Measurements from ENCODE around the gene UBR3. TPM values are rescaled to one million over a fixed set of nuclear protein-coding genes. Genes with fewer than 3 reads are reported as not detected.

UBR3 gene
- total and polyA plus RNA-seq, 12 donors: 21.0 to 146 (median 115) TPM

GRCh38 chr2:170070778-170071177, 243.5 kb downstream of the UBR3 start:
- Histone ChIP-seq H3K4me1 (peaks cover 0 to 19% (median 14%) of the 10 kb centered on the region in 9 donors), H3K27ac (no peak overlapping the region), H3K9me3 (peaks cover 0 to 23% (median 5%) of the 10 kb centered on the region in 11 donors), H3K4me3 (no peak overlapping the region), H3K27me3 (no peaks in the 10 kb centered on the region), H3K36me3 (peaks cover 0 to 79% (median 17%) of the 10 kb centered on the region in 9 donors)
- no peak for TF ChIP-seq CTCF (IDR thresholded peaks at IDR 0.05)
- WGBS, 2 donors: 99% methylated on average over 2 of the region's 2 CpGs
- ATAC-seq (no peak), DNase-seq (no peak)
- intact Hi-C loops (cut with DNase I): no loop called here

DNA sequence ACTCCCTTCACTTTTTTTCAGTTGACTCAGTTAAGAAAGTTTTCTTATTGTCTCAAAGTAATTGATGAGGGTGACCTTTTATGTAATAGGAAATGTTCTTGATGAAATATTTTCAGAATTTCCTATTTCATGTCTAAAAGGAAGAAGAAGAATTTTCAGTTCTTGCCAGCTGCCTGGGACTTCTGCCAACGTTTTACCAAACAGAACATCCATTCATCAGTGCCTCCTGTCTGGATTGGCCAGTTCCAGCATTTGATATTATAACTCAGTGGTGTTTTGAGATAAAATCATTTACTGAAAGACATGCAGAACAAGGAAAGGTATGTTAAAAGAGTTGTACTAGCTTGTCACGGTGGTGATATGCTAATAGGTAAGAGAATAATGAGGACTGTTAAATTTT, 246.0 kb downstream of the UBR3 start:
- Histone ChIP-seq H3K27me3 (no peaks in the 10 kb centered on the region), H3K27ac (peak overlapping the region in 1 of 10 donors; percentile 13), H3K4me3 (no peak overlapping the region), H3K36me3 (peaks cover 0 to 74% (median 17%) of the 10 kb centered on the region in 9 donors), H3K4me1 (peaks cover 0 to 19% (median 14%) of the 10 kb centered on the region in 9 donors), H3K9me3 (peaks cover 0 to 23% (median 5%) of the 10 kb centered on the region in 11 donors)
- intact Hi-C loops (cut with DNase I): loop anchor here in 1 of 10 donors (2.0 kb wide), 1 partner anchor 14 kb away; no protein-coding TSS in a partner anchor
- WGBS, 2 donors: 2 to 6% methylated on average over 2 of the region's 2 CpGs
- peak; percentile 13 to 57 for DNase-seq
- no peak for TF ChIP-seq CTCF (IDR thresholded peaks at IDR 0.05)
- ATAC-seq: peak in 4 of 8 donors; percentile 33 to 68 (median 47)

DNA sequence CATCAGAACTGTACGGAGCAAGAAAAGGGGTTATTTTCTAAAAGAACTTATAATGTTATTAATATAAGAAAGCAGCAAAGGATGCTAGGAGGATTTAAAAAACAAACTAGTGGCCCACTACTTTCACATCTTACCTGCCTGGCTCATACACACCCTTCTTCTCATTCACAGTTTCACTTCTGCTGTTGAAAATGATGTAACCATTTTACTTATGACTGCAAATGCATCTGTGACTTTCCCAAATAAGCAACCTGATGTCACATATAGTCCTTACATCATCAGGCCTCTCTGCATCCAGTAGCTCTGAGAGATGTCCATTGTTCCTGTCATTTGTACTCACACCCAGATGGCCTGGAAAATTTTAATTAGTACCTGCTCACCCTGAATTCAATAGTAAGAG, 248.9 kb downstream of the UBR3 start:
- Histone ChIP-seq H3K4me3 (no peak overlapping the region), H3K9me3 (peaks cover 0 to 6% (median 0%) of the 10 kb centered on the region in 11 donors), H3K4me1 (peaks cover 0 to 19% (median 14%) of the 10 kb centered on the region in 9 donors), H3K36me3 (peaks cover 0 to 73% (median 21%) of the 10 kb centered on the region in 9 donors), H3K27ac (no peak overlapping the region), H3K27me3 (no peaks in the 10 kb centered on the region)
- intact Hi-C loops (cut with DNase I): no loop called here
- TF ChIP-seq CTCF (IDR thresholded peaks at IDR 0.05): no peak
- ATAC-seq (no peak), DNase-seq (no peak)
- WGBS, 2 donors: 92 to 98% methylated on average over 1 of the region's 1 CpG

DNA sequence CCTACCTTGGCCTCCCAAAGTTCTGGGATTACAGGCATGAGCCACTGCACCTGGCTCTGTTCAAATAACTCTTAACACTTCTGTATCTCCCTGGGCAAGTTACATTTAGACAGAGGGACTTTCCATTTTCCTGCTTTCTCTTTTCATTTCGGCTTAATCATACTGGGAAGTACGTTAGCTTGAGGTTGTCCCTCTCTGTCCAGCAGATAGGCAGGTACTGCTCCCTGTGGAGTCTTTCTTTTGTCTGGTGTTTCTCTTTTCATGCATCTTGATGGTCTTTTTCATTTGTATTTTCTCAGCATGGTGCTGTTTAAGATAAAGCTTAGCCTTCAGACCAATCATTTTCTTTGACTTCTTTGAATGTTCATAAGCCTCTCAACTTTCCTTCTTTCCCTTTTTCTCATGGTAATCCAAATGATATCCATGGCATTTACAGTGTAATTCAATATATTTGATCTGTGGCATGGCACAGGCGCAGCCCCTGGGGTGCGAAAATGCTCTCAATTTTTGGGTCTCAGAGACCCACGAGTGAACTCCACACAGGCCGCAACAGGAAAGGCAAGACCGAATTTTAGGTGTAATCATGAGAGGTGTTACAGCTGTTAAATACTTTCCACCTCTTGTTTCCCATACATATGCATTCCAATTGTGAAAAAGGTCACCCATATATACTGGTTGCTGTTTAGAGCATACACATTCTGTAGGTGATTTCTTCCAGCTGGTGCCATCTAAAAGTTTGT, 250.7 kb downstream of the UBR3 start:
- Histone ChIP-seq H3K27me3 (no peaks in the 10 kb centered on the region), H3K9me3 (no peaks in the 10 kb centered on the region), H3K4me3 (no peak overlapping the region), H3K36me3 (peaks cover 0 to 87% (median 30%) of the 10 kb centered on the region in 9 donors), H3K27ac (no peak overlapping the region), H3K4me1 (peaks cover 0 to 12% (median 9%) of the 10 kb centered on the region in 9 donors)
- no peak for TF ChIP-seq CTCF (IDR thresholded peaks at IDR 0.05)
- intact Hi-C loops (cut with DNase I): no loop called here
- ATAC-seq (no peak), DNase-seq (no peak)
- WGBS, 2 donors: 90 to 95% methylated on average over 7 of the region's 7 CpGs

Measured in heart right ventricle (tissue), 16 donors.